UCSD-AML1 (cell line): Measurements from ENCODE around the gene KCNJ2.

Experiments used
- DNase-seq: peaks from one replicate; lab custom pipeline; 2025; ENCODE audit not compliant: unreplicated experiment; lab: John Stamatoyannopoulos, UW

The KCNJ2 gene

DNA sequence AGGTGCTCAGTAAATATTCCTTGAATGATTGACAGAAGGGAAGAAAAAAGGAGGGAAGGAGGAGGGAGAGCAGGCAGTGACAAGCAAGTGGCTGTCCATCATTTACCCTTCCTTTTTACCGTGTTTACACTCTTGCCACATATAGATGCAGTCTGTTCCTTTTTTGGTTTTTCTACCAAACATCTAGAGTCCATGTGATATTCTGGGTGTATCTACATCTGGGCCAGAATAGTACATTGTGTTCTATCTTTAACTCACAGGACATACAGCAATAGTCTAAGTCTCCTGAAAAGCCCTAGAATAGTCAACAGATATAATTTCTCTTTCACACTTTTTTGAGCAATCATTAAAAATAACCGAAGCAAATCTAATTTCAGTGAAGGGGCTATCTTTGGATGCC is 33.5 kb downstream of the KCNJ2 start:
- DNase-seq, result no peak

DNA sequence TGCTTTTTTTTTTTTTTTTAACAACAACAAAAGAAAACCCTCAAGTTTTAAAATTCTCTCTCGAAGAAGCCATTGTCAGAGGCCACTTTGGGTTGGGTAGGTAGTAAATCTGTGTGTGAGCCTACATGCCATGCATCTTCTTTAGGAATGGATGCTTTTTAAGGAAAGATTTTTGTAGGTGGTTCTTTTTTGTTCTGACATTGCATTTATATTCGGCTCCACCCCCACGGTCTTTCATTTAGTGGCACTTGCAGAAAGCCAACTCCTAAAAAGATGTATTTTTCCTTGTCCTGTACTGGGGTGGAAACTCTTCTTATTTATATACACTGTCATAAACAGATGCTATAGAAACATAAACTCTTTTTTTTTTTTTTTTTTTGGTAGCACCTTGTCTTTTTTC is 35.1 kb downstream of the KCNJ2 start:
- no peak for DNase-seq

DNA sequence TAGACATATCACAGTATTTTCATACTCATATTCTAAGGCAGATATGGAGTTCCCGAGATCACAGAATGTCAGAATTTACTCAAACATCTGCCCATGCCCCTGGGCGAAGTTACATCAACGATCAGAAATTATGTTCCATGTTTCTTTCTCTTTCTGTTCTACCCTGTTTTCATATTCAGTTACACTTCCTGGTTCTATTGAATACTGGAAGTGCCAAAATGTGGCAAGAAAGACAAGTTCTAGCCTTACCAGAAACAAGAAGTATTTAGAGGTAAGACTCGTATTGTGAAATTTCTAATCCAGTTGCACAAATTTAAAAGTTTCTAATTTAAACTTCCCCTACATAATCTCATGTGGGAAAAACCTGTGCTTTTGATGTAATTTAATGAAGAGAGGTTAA is 36.1 kb downstream of the KCNJ2 start:
- DNase-seq, result no peak

DNA sequence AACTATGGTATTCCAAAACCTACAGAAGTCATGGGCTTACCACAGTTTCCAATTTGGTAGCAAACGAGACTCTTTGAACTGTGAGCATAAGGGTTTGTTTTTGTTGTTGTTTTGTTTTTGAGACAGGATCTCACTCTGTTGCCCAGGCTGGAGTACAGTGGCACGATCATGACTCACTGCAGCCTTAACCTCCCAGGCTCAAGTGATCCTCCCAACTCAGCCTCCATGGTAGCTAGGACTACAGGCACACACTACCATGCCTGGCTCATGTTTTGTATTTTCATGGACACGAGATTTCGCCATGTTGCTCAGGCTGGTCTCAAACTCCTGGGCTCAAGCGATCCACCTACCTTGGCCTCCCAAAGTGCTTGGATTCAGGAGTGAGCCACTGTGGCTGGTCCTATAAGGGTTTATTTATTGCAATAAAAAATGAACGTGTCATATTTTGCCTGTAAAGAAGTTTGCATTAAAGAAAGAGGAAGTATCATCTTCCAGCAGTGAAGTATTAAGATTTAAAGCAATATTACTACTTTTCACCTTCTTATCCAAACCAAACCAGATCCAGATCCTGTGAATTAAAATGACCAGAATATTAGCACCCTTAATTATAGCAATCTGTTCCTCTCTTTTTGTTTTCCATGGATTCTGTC is 37.2 kb downstream of the KCNJ2 start:
- no peak for DNase-seq

DNA sequence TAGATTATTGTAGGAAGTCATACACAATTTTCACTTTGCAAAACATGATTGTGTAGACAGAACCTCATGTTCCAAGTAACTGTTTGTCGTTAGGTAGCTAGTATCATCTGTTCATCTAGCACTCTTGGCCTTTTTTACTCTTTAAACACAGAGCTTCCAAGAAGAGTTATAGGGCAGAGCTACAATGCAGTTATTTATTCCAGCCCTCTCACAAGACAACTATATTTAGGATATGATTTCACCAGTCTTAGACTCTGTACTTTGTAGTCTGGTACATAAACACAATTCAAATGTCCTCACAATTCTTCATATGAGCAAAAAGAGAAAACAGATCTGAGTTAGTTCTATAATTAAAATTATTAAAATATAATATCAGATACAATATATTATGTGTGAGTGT is 37.9 kb downstream of the KCNJ2 start:
- no peak for DNase-seq

DNA sequence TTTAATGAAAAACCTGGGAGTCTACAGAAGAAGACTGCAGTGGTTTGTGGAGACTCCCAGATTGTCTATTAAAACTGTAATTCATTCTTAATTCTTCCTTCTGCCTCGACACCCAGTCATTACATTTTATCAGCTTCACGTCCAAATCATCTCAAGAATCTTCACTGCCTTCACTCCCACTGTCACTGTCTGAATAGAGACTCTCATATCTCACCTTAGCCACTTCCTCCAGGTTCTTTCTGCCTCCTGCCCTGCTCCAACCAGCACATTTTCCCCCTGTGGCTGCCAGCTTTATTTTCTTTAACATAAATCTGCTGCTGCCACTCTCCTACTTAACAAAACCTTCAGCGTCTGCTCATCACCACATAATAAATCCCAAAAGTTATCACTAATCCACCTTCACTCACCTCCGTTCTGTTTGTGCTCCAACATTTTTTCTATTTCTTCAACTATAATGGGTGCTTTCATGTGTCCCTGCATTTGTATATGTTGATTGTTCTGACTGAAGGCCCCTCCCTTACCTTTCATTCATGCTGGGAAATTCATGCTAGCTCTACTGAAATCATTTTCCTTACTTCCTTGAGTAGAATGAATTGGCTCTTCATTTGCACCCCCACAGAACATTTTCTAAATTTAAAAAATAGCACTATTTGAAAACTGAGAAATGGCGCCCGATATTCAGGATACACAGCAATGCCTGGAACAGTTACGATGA is 38.9 kb downstream of the KCNJ2 start:
- no peak for DNase-seq

DNA sequence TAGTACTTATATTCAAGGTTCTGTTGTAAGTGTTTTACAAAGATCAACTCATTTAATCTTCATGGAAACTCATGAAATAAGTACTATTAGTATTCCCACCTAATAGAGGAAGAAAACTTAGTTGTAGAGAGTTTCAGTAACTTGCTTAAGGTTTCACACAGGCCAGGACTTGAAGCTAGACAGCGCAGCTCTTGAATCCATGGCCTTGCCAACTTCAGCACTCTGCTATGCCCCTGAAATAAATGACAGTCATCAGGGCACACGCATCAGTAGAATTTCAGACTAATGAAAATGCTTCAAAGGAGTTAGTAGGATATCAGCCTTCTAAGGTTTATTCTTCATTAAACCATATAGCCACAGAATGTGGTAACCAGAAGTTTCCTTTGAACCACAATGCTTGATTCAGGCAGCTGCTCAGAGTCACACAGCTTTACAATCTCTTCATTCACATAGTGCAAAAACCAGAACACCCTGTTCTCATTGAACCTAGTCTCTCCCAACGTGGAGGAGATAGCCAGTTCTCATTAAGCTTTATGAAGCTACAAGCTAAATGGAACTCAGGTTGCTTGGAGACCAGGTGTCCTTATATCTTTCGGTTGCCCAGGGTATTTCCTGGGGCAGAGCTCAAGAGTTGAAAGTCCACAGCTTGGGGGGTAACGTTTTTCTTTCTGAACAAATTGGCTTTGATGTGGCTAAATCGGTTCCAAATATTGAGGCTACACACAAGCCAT is 39.7 kb downstream of the KCNJ2 start:
- no peak for DNase-seq

DNA sequence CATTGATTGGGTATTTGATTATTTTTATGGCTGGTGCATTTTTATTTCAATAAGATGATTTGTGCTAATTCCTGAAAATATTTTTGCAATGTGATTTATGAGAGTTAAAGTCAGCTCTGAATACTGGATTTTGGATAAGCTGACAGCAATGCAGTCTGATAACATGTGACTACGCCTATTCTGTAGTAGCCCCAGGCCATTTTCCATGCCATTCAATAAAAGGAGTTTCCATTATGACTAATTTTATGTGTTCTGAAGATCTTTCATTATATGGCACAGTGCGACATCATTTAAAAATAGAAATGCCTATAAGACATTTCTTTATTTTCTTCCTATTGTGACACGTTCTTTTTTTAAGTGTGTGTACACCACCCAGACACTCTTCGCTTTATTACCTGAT is 46.3 kb downstream of the KCNJ2 start:
- no peak for DNase-seq

DNA sequence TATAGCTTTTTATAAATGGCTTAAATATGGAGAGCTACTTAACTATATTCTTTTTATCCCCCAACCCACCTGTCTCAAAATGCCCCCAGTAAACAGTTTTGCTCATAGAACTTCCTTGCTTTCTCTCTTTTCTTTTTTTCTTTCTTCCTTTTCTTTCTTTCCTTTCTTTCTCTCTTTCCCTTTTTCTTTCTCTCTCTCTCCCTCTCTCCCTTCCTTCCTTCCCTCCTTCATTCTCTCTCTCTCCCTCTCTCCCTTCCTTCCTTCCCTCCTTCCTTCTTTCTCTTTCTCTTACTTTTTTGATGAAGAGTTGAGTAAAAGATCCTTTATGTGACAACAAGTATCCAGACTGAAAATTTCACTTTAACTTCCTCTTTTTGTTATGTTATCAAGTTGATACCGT is 48.2 kb downstream of the KCNJ2 start:
- no peak for DNase-seq

DNA sequence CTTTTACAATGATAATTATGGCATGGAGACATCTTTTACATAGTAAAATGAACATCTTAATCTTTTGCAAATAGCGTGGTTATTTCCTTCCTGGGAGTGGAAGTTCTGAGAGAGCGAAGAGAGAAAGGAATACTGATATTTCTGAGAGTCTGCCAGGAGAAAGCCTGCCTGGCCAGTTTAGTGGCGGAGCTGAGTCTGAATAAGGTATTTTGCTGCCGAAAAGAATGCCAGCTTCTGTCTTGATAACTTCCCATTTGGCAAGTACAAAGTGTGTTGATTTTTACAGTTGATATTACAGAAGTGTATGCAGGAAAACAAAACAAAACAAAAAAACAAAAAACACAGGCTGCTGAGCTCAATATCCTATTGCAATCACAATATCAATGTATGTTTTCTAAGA is 55.9 kb downstream of the KCNJ2 start:
- no peak for DNase-seq
